Fibroblast of pulmonary artery (primary cell): ENCODE measurements around the gene SETD4.
A peak's percentile ranks its signal among the peaks of the same experiment; 100 is the strongest.

Source experiments
- DNase-seq: peaks from one replicate; pipeline ENCODE4 v3.0.0-alpha.2; 2010; ENCODE audit warnings: low read depth
- H3K4me3 ChIP-seq: replicated peaks from 2 replicates; pipeline ENCODE4 v1.5.1; 2011; ENCODE audit warnings: low read depth, mild to moderate bottlenecking, control low read depth, low read length, moderate library complexity
- TF ChIP-seq, protein P1 (sequence below): IDR thresholded peaks from 2 replicates; pipeline ENCODE4 v1.5.1; 2011; ENCODE audit warnings: mild to moderate bottlenecking, control low read depth, low read length, inconsistent platforms; ENCODE audit errors: missing control alignments

Gene SETD4

DNA sequence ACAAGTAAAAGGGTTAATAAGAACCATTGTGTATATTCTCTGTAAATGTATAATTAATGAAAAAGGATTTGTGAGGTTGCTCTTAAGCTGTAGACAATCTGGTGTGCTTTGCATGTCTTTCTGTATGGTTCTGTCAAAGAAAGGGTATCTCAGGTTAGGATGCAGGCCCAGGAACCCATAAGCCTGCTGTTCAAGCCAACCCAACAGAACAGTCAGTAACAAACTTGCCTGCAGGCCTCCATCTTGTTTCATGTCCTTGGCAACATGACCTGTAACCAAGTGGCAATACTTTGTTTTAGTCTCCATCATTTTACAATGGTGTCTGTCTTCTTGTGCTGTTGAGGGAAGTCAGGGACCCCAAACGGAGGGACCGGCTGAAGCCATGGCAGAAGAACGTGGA, 38.7 kb upstream of the SETD4 start:
- H3K4me3 ChIP-seq, result no peak overlapping the region
- TF ChIP-seq, protein P1, sequence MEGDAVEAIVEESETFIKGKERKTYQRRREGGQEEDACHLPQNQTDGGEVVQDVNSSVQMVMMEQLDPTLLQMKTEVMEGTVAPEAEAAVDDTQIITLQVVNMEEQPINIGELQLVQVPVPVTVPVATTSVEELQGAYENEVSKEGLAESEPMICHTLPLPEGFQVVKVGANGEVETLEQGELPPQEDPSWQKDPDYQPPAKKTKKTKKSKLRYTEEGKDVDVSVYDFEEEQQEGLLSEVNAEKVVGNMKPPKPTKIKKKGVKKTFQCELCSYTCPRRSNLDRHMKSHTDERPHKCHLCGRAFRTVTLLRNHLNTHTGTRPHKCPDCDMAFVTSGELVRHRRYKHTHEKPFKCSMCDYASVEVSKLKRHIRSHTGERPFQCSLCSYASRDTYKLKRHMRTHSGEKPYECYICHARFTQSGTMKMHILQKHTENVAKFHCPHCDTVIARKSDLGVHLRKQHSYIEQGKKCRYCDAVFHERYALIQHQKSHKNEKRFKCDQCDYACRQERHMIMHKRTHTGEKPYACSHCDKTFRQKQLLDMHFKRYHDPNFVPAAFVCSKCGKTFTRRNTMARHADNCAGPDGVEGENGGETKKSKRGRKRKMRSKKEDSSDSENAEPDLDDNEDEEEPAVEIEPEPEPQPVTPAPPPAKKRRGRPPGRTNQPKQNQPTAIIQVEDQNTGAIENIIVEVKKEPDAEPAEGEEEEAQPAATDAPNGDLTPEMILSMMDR, result no peak

DNA sequence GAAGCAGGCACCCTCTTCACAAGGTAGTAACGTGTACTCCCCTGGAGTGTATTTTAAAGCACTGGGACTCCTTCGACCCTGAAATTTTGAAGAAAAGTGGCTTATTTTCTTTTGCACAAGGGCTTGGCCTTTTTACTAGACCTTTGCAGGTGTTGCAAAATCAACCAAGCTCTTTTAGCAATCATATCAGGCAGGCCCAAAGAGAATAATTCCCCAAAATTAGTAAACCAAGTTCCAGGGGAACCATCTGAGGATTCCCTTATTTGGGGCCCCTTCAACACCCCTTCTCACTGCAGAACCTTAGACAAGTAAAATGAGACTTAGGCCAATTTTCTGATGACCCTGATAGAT, 37.8 kb upstream of the SETD4 start:
- TF ChIP-seq, protein P1, result no peak
- DNase-seq, result no peak
- no peak overlapping the region for H3K4me3 ChIP-seq

More for the DNA sequence above, 38.7 kb upstream of the SETD4 start:
- DNase-seq, result no peak

DNA sequence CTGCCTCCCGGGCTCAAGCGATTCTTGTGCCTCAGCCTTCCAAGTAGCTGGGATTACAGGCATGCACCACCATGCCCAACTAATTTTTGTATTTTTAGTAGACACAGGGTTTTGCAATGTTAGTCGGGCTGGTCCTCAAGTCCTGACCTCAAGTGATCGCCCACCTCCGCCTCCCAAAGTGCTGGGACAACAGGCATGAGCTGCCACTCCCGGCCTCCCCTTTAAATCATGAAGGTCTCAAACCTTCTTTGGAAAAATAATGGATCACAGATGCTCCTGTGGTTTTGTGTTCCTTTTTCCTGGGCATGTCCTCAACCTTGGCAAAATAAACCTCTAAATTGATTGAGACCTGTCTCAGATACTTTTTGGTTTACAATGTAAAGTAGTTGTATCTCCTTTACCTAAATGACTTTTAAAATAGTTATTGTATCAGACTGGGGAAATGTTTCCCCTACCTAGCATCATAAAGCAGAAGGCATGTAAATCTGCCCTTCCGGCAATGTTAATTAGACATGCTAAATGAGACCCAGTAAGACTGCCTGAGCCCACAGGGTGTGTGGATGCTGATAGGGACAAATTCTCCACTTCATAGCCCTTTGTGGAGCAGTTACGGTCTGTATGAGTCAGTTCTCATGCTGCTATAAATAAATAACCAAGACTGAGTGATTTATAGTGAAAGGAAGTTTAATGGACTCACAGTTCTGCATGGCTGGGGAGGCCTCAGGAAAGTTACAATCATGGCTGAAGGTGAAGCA, 37.3 kb upstream of the SETD4 start:
- peak; percentile 11 for DNase-seq
- TF ChIP-seq, protein P1, result no peak

DNA sequence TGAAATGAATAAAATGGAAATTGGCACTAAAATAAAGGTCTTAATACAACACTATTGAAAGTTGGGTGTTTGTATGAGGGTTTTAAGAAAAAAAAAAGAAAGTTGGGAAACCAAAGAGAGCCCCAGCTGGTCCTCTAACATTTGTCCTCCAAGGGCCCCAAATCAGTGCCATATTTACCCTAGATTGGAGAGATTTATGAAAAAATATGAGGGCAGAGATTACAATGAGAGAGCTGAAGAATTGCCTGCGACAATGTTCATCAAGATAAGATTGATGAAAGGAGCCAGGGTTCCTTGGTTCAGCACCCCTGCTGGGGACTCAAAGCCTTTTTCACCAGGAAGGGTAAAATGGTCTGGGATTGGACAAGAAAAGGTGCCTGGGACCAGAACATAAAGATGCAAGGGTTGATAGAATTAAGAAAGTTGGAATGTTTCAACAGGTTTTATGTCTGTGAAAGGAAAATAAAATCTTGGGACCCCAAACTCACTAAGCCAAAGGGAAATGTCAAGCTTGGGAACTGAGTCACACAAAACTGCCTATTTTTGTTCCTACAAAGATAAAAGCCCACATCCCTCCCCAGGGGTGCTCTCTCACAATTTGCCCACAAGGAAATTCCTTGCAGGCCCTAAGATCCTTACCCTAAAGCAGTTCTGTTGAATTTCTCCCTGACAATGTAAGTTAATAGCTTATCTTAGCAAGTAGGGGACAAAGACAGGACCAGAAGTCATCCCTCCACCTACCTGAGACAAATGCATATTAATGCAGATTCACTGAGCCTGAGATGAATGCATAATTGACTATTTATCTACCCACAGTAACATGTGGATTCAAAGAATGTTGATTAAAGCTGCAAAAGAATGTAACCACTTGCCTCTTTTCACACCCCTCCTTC, 36.3 kb upstream of the SETD4 start:
- no peak overlapping the region for H3K4me3 ChIP-seq
- TF ChIP-seq, protein P1, result no peak
- DNase-seq, result no peak

More for the DNA sequence above, 37.3 kb upstream of the SETD4 start:
- H3K4me3 ChIP-seq, result no peak overlapping the region

DNA sequence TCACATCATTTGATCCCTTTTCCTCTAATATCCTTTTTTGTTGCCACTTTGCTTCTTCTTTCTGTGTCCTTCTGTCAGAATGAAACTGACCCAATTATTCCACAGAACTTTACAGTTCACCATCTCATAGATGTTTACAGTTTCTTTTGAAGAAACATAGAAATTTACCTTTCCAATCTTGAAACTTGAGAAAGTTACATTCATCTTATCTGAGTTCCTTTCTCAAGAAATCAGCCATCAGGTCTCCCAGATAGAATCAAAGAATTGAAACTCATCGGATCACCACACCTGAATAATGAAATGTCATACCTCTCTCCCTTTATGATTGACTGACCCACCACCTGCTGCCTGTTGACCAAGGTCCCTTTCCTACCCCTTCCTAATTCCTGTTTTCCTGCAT, 33.2 kb upstream of the SETD4 start:
- no peak for DNase-seq
- TF ChIP-seq, protein P1, result no peak
- no peak overlapping the region for H3K4me3 ChIP-seq

DNA sequence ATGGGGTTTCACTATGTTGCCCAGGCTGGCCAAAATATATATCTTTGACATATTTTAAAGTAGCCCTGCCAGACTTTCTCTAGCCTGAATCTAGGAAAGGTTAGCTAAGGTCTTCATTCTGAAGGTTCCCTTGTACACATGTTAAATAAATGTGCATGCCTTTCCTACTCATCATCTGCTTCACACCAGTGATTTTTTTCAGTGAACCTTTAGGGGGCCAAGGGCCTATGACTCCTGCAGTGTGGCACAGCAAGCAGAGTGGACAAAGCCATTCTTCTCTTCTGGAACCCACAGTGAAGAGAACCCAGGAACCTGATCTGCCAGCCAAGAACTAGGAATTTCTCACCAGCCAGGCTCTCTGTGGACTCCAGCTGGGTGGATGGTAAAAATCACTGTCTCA, 32.4 kb upstream of the SETD4 start:
- TF ChIP-seq, protein P1, result no peak
- H3K4me3 ChIP-seq, result no peak overlapping the region
- DNase-seq, result no peak
